Measurements from ENCODE around the gene RGS11. TPM values are rescaled to one million over a fixed set of nuclear protein-coding genes. Genes with fewer than 3 reads are reported as not detected.

The RGS11 gene
- total RNA-seq, 1 experiment from 2014 or later = not detected

- no peaks in the 10 kb centered on the region for H3K9me3 ChIP-seq (ENCODE audit: low read depth, low read length, poor library complexity, severe bottlenecking)
- H3K27ac ChIP-seq (ENCODE audit: low read depth, low read length, poor library complexity, severe bottlenecking) = no peak overlapping the region
- TF ChIP-seq EZH2 (IDR thresholded peaks at IDR 0.05; ENCODE audit: borderline replicate concordance, low read depth, low read length, poor library complexity, severe bottlenecking) = no peak
- TF ChIP-seq, protein P1, sequence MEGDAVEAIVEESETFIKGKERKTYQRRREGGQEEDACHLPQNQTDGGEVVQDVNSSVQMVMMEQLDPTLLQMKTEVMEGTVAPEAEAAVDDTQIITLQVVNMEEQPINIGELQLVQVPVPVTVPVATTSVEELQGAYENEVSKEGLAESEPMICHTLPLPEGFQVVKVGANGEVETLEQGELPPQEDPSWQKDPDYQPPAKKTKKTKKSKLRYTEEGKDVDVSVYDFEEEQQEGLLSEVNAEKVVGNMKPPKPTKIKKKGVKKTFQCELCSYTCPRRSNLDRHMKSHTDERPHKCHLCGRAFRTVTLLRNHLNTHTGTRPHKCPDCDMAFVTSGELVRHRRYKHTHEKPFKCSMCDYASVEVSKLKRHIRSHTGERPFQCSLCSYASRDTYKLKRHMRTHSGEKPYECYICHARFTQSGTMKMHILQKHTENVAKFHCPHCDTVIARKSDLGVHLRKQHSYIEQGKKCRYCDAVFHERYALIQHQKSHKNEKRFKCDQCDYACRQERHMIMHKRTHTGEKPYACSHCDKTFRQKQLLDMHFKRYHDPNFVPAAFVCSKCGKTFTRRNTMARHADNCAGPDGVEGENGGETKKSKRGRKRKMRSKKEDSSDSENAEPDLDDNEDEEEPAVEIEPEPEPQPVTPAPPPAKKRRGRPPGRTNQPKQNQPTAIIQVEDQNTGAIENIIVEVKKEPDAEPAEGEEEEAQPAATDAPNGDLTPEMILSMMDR (conservative IDR thresholded peaks at IDR 0.05; ENCODE audit: low read depth, low read length) = no peak
- H3K36me3 ChIP-seq (ENCODE audit: insufficient read depth, low read length, poor library complexity, severe bottlenecking) = peaks cover 14% of the 10 kb centered on the region
- BruUV-seq (replicated peaks) = no TSS peak
- no peak for DNase-seq (ENCODE audit: low spot score)
- H3K27me3 ChIP-seq (replicated peaks; ENCODE audit: insufficient read depth, low read depth, low read length, poor library complexity) = no peaks in the 10 kb centered on the region
- ChIA-PET CTCF (no interaction called here), POLR2A (ENCODE audit: low non-redundant PET) (no interaction called here)
- H3K4me1 ChIP-seq (ENCODE audit: insufficient read depth, low read length, poor library complexity, severe bottlenecking) = no peaks in the 10 kb centered on the region
- H3K4me3 ChIP-seq (ENCODE audit: low read depth, low read length, poor library complexity, severe bottlenecking) = no peak overlapping the region
- intact Hi-C loops (cut with micrococcal nuclease; ENCODE audit: unreplicated experiment) = no loop called here
Observed at GRCh38 chr16:264440-264951, 11.2 kb downstream of the RGS11 start.

DNA sequence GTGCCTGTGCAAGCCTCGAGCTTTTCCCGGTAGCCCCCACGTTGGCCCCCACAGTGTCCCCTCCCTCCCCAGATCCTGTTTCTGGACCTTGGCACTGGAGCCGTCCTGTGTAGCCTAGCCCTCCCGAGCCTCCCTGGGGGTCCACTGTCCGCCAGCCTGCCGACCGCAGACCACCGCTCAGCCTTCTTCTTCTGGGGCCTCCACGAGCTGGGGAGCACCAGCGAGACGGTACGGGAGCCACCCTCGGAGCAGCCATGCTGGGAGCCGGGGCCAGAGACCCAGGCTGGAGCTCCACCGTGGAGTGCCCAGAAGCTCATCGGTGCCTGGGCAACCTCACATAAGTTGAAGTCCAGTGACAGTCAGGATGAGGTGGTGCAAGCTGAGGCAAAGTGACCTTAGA lies 11.8 kb downstream of the RGS11 start:
- ChIA-PET CTCF (no interaction called here), POLR2A (ENCODE audit: low non-redundant PET) (no interaction called here)
- TF ChIP-seq, protein P1 (conservative IDR thresholded peaks at IDR 0.05; ENCODE audit: low read depth, low read length) = no peak
- no peak for TF ChIP-seq EZH2 (IDR thresholded peaks at IDR 0.05; ENCODE audit: borderline replicate concordance, low read depth, low read length, poor library complexity, severe bottlenecking)
- Histone ChIP-seq H3K4me3 (ENCODE audit: low read depth, low read length, poor library complexity, severe bottlenecking) (no peak overlapping the region), H3K27ac (ENCODE audit: low read depth, low read length, poor library complexity, severe bottlenecking) (no peak overlapping the region), H3K9me3 (ENCODE audit: low read depth, low read length, poor library complexity, severe bottlenecking) (no peaks in the 10 kb centered on the region), H3K36me3 (ENCODE audit: insufficient read depth, low read length, poor library complexity, severe bottlenecking) (peaks cover 14% of the 10 kb centered on the region), H3K27me3 (replicated peaks; ENCODE audit: insufficient read depth, low read depth, low read length, poor library complexity) (no peaks in the 10 kb centered on the region), H3K4me1 (ENCODE audit: insufficient read depth, low read length, poor library complexity, severe bottlenecking) (no peaks in the 10 kb centered on the region)
- no TSS peak for BruUV-seq (replicated peaks)
- intact Hi-C loops (cut with micrococcal nuclease; ENCODE audit: unreplicated experiment) = no loop called here
- DNase-seq (ENCODE audit: low spot score) = no peak

DNA sequence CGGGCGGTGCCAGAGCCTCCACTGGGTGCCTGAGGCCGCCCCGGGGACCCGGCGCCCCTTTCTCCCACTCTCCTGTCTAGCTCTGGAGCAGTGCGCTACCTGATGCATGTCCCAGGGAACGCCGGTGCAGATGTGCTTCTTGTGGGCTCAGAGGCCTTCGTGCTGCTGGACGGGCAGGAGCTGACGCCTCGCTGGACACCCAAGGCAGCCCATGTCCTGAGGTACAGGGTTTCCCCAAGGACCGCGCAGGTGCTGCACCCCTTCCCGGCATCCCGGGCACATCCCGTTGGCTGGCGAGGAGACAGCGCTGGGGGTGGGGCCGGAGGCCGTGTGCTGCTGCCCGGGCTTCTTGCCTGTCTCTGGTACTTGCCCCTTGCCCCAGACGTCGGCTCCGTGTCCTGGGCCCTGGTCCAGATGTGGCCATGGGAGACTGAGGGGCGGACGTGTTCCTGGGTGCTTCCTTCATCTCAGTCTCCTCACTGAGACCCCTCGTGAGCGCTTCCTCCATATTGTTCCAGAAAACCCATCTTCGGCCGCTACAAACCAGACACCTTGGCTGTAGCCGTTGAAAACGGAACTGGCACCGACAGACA lies 12.5 kb downstream of the RGS11 start:
- no peak overlapping the region for H3K4me3 ChIP-seq (ENCODE audit: low read depth, low read length, poor library complexity, severe bottlenecking)
- intact Hi-C loops (cut with micrococcal nuclease; ENCODE audit: unreplicated experiment) = no loop called here
- CTCF ChIA-PET = no interaction called here
- no peaks in the 10 kb centered on the region for H3K4me1 ChIP-seq (ENCODE audit: insufficient read depth, low read length, poor library complexity, severe bottlenecking)
- no TSS peak for BruUV-seq (replicated peaks)
- H3K27ac ChIP-seq (ENCODE audit: low read depth, low read length, poor library complexity, severe bottlenecking) = no peak overlapping the region
- DNase-seq (ENCODE audit: low spot score) = no peak
- POLR2A ChIA-PET (ENCODE audit: low non-redundant PET) = no interaction called here
- H3K36me3 ChIP-seq (ENCODE audit: insufficient read depth, low read length, poor library complexity, severe bottlenecking) = peaks cover 14% of the 10 kb centered on the region
- H3K9me3 ChIP-seq (ENCODE audit: low read depth, low read length, poor library complexity, severe bottlenecking) = no peaks in the 10 kb centered on the region
- TF ChIP-seq EZH2 (IDR thresholded peaks at IDR 0.05; ENCODE audit: borderline replicate concordance, low read depth, low read length, poor library complexity, severe bottlenecking) = no peak
- TF ChIP-seq, protein P1 (conservative IDR thresholded peaks at IDR 0.05; ENCODE audit: low read depth, low read length) = no peak
- H3K27me3 ChIP-seq (replicated peaks; ENCODE audit: insufficient read depth, low read depth, low read length, poor library complexity) = no peaks in the 10 kb centered on the region
